ENCODE measurements around the gene CTNNA1.
"Not testable (repeated sequence)": the region's sequence is repeated elsewhere in the genome, so short reads cannot be mapped to it uniquely, and the experiment has no call there.

CTNNA1 gene

GRCh38 chr5:138712324-138712723 lies 40.9 kb upstream of the CTNNA1 start:
- Histone ChIP-seq H3K79me2 (ENCODE audit: control insufficient read depth, insufficient read depth, low read length, unreplicated experiment) (no peaks in the 10 kb centered on the region), H2AFZ (ENCODE audit: low read length, unreplicated experiment) (no peak overlapping the region), H3K27me3 (ENCODE audit: insufficient read depth, low read length) (no peaks in the 10 kb centered on the region), H3K4me1 (ENCODE audit: control insufficient read depth, insufficient read depth, low read length, unreplicated experiment) (peaks cover 4% of the 10 kb centered on the region), H3K4me3 (ENCODE audit: low read depth, low read length) (no peak overlapping the region), H3K36me3 (ENCODE audit: insufficient read depth, low read length) (no peaks in the 10 kb centered on the region), H3K27ac (ENCODE audit: low read depth, low read length) (no peak overlapping the region)

GRCh38 chr5:138712791-138713190 lies 40.4 kb upstream of the CTNNA1 start:
- no peak overlapping the region for H3K4me3 ChIP-seq (ENCODE audit: low read depth, low read length)

GRCh38 chr5:138713247-138713646 lies 40.0 kb upstream of the CTNNA1 start:
- H2AFZ ChIP-seq (ENCODE audit: low read length, unreplicated experiment), result no peak overlapping the region

More at GRCh38 chr5:138712791-138713190, 40.4 kb upstream of the CTNNA1 start:
- peaks cover 3% of the 10 kb centered on the region for H3K4me1 ChIP-seq (ENCODE audit: control insufficient read depth, insufficient read depth, low read length, unreplicated experiment)
- H3K27ac ChIP-seq (ENCODE audit: low read depth, low read length), result no peak overlapping the region
- H3K27me3 ChIP-seq (ENCODE audit: insufficient read depth, low read length), result no peaks in the 10 kb centered on the region
- no peaks in the 10 kb centered on the region for H3K79me2 ChIP-seq (ENCODE audit: control insufficient read depth, insufficient read depth, low read length, unreplicated experiment)
- no peak overlapping the region for H2AFZ ChIP-seq (ENCODE audit: low read length, unreplicated experiment)
- no peaks in the 10 kb centered on the region for H3K36me3 ChIP-seq (ENCODE audit: insufficient read depth, low read length)

GRCh38 chr5:138714694-138715093 lies 38.5 kb upstream of the CTNNA1 start:
- Histone ChIP-seq H3K27me3 (ENCODE audit: insufficient read depth, low read length) (no peaks in the 10 kb centered on the region), H3K36me3 (ENCODE audit: insufficient read depth, low read length) (no peaks in the 10 kb centered on the region), H3K79me2 (ENCODE audit: control insufficient read depth, insufficient read depth, low read length, unreplicated experiment) (no peaks in the 10 kb centered on the region), H3K27ac (ENCODE audit: low read depth, low read length) (no peak overlapping the region), H2AFZ (ENCODE audit: low read length, unreplicated experiment) (no peak overlapping the region), H3K4me1 (ENCODE audit: control insufficient read depth, insufficient read depth, low read length, unreplicated experiment) (peaks cover 3% of the 10 kb centered on the region), H3K4me3 (ENCODE audit: low read depth, low read length) (no peak overlapping the region)

More at GRCh38 chr5:138713247-138713646, 40.0 kb upstream of the CTNNA1 start:
- H3K27me3 ChIP-seq (ENCODE audit: insufficient read depth, low read length), result no peaks in the 10 kb centered on the region
- no peak overlapping the region for H3K27ac ChIP-seq (ENCODE audit: low read depth, low read length)
- no peak overlapping the region for H3K4me3 ChIP-seq (ENCODE audit: low read depth, low read length)
- H3K36me3 ChIP-seq (ENCODE audit: insufficient read depth, low read length), result no peaks in the 10 kb centered on the region
- H3K4me1 ChIP-seq (ENCODE audit: control insufficient read depth, insufficient read depth, low read length, unreplicated experiment), result peaks cover 3% of the 10 kb centered on the region
- H3K79me2 ChIP-seq (ENCODE audit: control insufficient read depth, insufficient read depth, low read length, unreplicated experiment), result no peaks in the 10 kb centered on the region

- not testable (repeated sequence) for H3K27ac ChIP-seq (ENCODE audit: low read depth, low read length); H3K36me3 ChIP-seq (ENCODE audit: insufficient read depth, low read length); H3K79me2 ChIP-seq (ENCODE audit: control insufficient read depth, insufficient read depth, low read length, unreplicated experiment); H3K4me3 ChIP-seq (ENCODE audit: low read depth, low read length); H3K27me3 ChIP-seq (ENCODE audit: insufficient read depth, low read length); H3K4me1 ChIP-seq (ENCODE audit: control insufficient read depth, insufficient read depth, low read length, unreplicated experiment); H2AFZ ChIP-seq (ENCODE audit: low read length, unreplicated experiment)
These were observed 37.2 kb upstream of the CTNNA1 start for GRCh38 chr5:138715931-138716432.

- no peaks in the 10 kb centered on the region for H3K36me3 ChIP-seq (ENCODE audit: insufficient read depth, low read length)
- H3K4me1 ChIP-seq (ENCODE audit: control insufficient read depth, insufficient read depth, low read length, unreplicated experiment), result peaks cover 3% of the 10 kb centered on the region
- no peak overlapping the region for H2AFZ ChIP-seq (ENCODE audit: low read length, unreplicated experiment)
- H3K4me3 ChIP-seq (ENCODE audit: low read depth, low read length), result no peak overlapping the region
- H3K27ac ChIP-seq (ENCODE audit: low read depth, low read length), result no peak overlapping the region
- H3K27me3 ChIP-seq (ENCODE audit: insufficient read depth, low read length), result no peaks in the 10 kb centered on the region; the same call in 1 of the 2 replicates
- H3K79me2 ChIP-seq (ENCODE audit: control insufficient read depth, insufficient read depth, low read length, unreplicated experiment), result no peaks in the 10 kb centered on the region
These were observed 36.7 kb upstream of the CTNNA1 start for GRCh38 chr5:138716456-138716924.

GRCh38 chr5:138717399-138717798 lies 35.8 kb upstream of the CTNNA1 start:
- H3K4me3 ChIP-seq (ENCODE audit: low read depth, low read length), result no peak overlapping the region
- H3K27ac ChIP-seq (ENCODE audit: low read depth, low read length), result no peak overlapping the region
- no peaks in the 10 kb centered on the region for H3K36me3 ChIP-seq (ENCODE audit: insufficient read depth, low read length)
- H3K27me3 ChIP-seq (ENCODE audit: insufficient read depth, low read length), result no peaks in the 10 kb centered on the region; the same call in 1 of the 2 replicates
- H3K4me1 ChIP-seq (ENCODE audit: control insufficient read depth, insufficient read depth, low read length, unreplicated experiment), result peaks cover 3% of the 10 kb centered on the region
- H2AFZ ChIP-seq (ENCODE audit: low read length, unreplicated experiment), result no peak overlapping the region
- no peaks in the 10 kb centered on the region for H3K79me2 ChIP-seq (ENCODE audit: control insufficient read depth, insufficient read depth, low read length, unreplicated experiment)

- Histone ChIP-seq H3K27me3 (ENCODE audit: insufficient read depth, low read length) (no peaks in the 10 kb centered on the region; the same call in 1 of the 2 replicates), H3K36me3 (ENCODE audit: insufficient read depth, low read length) (no peaks in the 10 kb centered on the region), H3K4me1 (ENCODE audit: control insufficient read depth, insufficient read depth, low read length, unreplicated experiment) (peaks cover 7% of the 10 kb centered on the region), H2AFZ (ENCODE audit: low read length, unreplicated experiment) (no peak overlapping the region), H3K79me2 (ENCODE audit: control insufficient read depth, insufficient read depth, low read length, unreplicated experiment) (no peaks in the 10 kb centered on the region), H3K27ac (ENCODE audit: low read depth, low read length) (no peak overlapping the region), H3K4me3 (ENCODE audit: low read depth, low read length) (no peak overlapping the region)
These were observed 33.4 kb upstream of the CTNNA1 start for GRCh38 chr5:138719811-138720210.

GRCh38 chr5:138720840-138721239 lies 32.4 kb upstream of the CTNNA1 start:
- H3K27ac ChIP-seq (ENCODE audit: low read depth, low read length), result no peak overlapping the region
- H3K4me3 ChIP-seq (ENCODE audit: low read depth, low read length), result no peak overlapping the region
- no peaks in the 10 kb centered on the region for H3K79me2 ChIP-seq (ENCODE audit: control insufficient read depth, insufficient read depth, low read length, unreplicated experiment)
- H3K36me3 ChIP-seq (ENCODE audit: insufficient read depth, low read length), result no peaks in the 10 kb centered on the region
- peaks cover 17% of the 10 kb centered on the region for H3K4me1 ChIP-seq (ENCODE audit: control insufficient read depth, insufficient read depth, low read length, unreplicated experiment)
- no peak overlapping the region for H2AFZ ChIP-seq (ENCODE audit: low read length, unreplicated experiment)
- no peaks in the 10 kb centered on the region; the same call in 1 of the 2 replicates for H3K27me3 ChIP-seq (ENCODE audit: insufficient read depth, low read length)

- peaks cover 14% of the 10 kb centered on the region for H3K4me1 ChIP-seq (ENCODE audit: control insufficient read depth, insufficient read depth, low read length, unreplicated experiment)
These were observed 31.2 kb upstream of the CTNNA1 start for GRCh38 chr5:138721979-138722378.

GRCh38 chr5:138722544-138723177 lies 30.6 kb upstream of the CTNNA1 start:
- Histone ChIP-seq H2AFZ (ENCODE audit: low read length, unreplicated experiment) (no peak overlapping the region), H3K27me3 (ENCODE audit: insufficient read depth, low read length) (no peaks in the 10 kb centered on the region; the same call in 1 of the 2 replicates), H3K4me3 (ENCODE audit: low read depth, low read length) (no peak overlapping the region), H3K36me3 (ENCODE audit: insufficient read depth, low read length) (no peaks in the 10 kb centered on the region), H3K4me1 (ENCODE audit: control insufficient read depth, insufficient read depth, low read length, unreplicated experiment) (peaks cover 14% of the 10 kb centered on the region), H3K79me2 (ENCODE audit: control insufficient read depth, insufficient read depth, low read length, unreplicated experiment) (no peaks in the 10 kb centered on the region), H3K27ac (ENCODE audit: low read depth, low read length) (no peak overlapping the region)

More at GRCh38 chr5:138721979-138722378, 31.2 kb upstream of the CTNNA1 start:
- Histone ChIP-seq H3K27ac (ENCODE audit: low read depth, low read length) (no peak overlapping the region), H2AFZ (ENCODE audit: low read length, unreplicated experiment) (no peak overlapping the region), H3K36me3 (ENCODE audit: insufficient read depth, low read length) (no peaks in the 10 kb centered on the region), H3K27me3 (ENCODE audit: insufficient read depth, low read length) (no peaks in the 10 kb centered on the region; the same call in 1 of the 2 replicates), H3K79me2 (ENCODE audit: control insufficient read depth, insufficient read depth, low read length, unreplicated experiment) (no peaks in the 10 kb centered on the region), H3K4me3 (ENCODE audit: low read depth, low read length) (no peak overlapping the region)
